Activated CD8-positive, alpha-beta T cell treated with anti-CD3 and anti-CD28 coated beads for 36 hours (primary cell): ENCODE results near the gene MRPL4. TPM values are rescaled to one million over a fixed set of nuclear protein-coding genes. Genes with fewer than 3 reads are reported as not detected.

Experiments
- ATAC-seq: fragments of 200-7000 bp; cut with Tn5 transposase; one replicate; pipeline ENCODE4 v1.10.0; 2021; ENCODE audit warnings: mild to moderate bottlenecking, moderate library complexity
- CTCF ChIA-PET: fragments of 350-600 bp; sonication (Branson Sonifier 250); formaldehyde crosslinking; loops from one replicate; lab custom pipeline; 2021; ENCODE audit warnings: antibody characterized with exemption; lab: Charles Lee
- POLR2A ChIA-PET: fragments of 350-600 bp; sonication (Branson Sonifier 250); formaldehyde crosslinking; loops from one replicate; lab custom pipeline; 2021; ENCODE audit warnings: antibody characterized with exemption; lab: Charles Lee
- DNase-seq: peaks from one replicate; pipeline ENCODE4 v3.0.0-alpha.2; 2020
- H3K27ac Mint-ChIP-seq: one replicate; pipeline ENCODE4 v1.8.0; 2021; ENCODE audit warnings: mild to moderate bottlenecking, mixed read lengths
- H3K27me3 Mint-ChIP-seq: one replicate; pipeline ENCODE4 v1.8.0; 2021; ENCODE audit warnings: mixed read lengths
- H3K36me3 Mint-ChIP-seq: one replicate; pipeline ENCODE4 v1.8.0; 2021; ENCODE audit warnings: low read depth, mixed read lengths
- H3K4me1 Mint-ChIP-seq: one replicate; pipeline ENCODE4 v1.8.0; 2021; ENCODE audit warnings: low read depth, mixed read lengths
- H3K4me3 Mint-ChIP-seq: one replicate; pipeline ENCODE4 v1.8.0; 2021; ENCODE audit warnings: mild to moderate bottlenecking, moderate library complexity, mixed read lengths
- H3K9me3 Mint-ChIP-seq: one replicate; pipeline ENCODE4 v1.8.0; 2021; ENCODE audit warnings: mixed read lengths
- CTCF ChIP-seq: fragments of 200-600 bp; IDR thresholded peaks from one replicate; pipeline ENCODE4 v1.8.0; 2022; ENCODE audit warnings: antibody characterized with exemption, mild to moderate bottlenecking
- intact Hi-C: fragments of 100-400 bp; cut with micrococcal nuclease; formaldehyde crosslinking; loops from one replicate; pipeline ENCODE4 v1.10.0; 2022
- total RNA-seq, 2 experiments: library from RNA; stranded (reverse); gene quantifications; one replicate each; pipeline ENCODE4 v1.2.3, GENCODE V29; 2021

MRPL4 gene
- total RNA-seq, 2 experiments from 2014 or later: 151 to 153 TPM

DNA sequence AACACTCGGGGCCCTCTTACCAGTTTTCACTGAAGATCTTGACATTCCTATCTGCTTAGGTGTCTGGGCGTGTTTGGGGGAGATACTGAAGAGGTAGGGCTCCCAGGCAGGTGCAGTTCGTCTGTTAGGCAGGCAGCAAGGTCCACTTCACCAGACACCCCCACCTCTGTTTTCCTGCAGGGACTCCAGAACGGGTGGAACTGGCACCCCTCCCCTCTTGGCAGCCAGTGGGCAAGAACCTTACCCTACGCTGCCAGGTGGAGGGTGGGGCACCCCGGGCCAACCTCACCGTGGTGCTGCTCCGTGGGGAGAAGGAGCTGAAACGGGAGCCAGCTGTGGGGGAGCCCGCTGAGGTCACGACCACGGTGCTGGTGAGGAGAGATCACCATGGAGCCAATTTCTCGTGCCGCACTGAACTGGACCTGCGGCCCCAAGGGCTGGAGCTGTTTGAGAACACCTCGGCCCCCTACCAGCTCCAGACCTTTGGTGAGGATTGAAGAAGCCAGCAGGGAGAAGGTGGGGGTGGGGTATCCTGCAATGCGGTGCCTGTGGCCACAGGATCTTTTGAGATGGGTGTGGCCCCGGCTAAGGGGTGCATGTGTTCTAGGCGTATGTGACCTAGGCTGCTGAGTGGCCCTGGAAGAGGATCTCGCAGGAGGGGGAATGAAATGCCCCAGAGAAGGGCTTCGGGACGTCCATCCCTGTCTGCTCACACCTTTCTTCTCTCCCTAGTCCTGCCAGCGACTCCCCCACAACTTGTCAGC, 31.5 kb downstream of the MRPL4 start:
- peaks cover 52% of the 10 kb centered on the region for H3K36me3 Mint-ChIP-seq
- no peak for TF ChIP-seq CTCF
- intact Hi-C loops: no loop called here
- peaks cover 44% of the 10 kb centered on the region for H3K4me1 Mint-ChIP-seq
- no peak overlapping the region for H3K4me3 Mint-ChIP-seq
- H3K27me3 Mint-ChIP-seq: peaks cover 9% of the 10 kb centered on the region
- ATAC-seq: no peak
- H3K27ac Mint-ChIP-seq: no peak overlapping the region
- ChIA-PET POLR2A (interaction anchor here (0.6 to 1.2 kb wide), 3 partner anchors 9 to 132 kb away, joined by 3 to 4 read pairs (median 3); no protein-coding TSS in a partner anchor), CTCF (no interaction called here)
- H3K9me3 Mint-ChIP-seq: no peaks in the 10 kb centered on the region
- no peak for DNase-seq

- no peak for ATAC-seq
- peaks cover 15% of the 10 kb centered on the region for H3K27me3 Mint-ChIP-seq
Observed at GRCh38 chr19:10284065-10284959, 32.3 kb downstream of the MRPL4 start.

DNA sequence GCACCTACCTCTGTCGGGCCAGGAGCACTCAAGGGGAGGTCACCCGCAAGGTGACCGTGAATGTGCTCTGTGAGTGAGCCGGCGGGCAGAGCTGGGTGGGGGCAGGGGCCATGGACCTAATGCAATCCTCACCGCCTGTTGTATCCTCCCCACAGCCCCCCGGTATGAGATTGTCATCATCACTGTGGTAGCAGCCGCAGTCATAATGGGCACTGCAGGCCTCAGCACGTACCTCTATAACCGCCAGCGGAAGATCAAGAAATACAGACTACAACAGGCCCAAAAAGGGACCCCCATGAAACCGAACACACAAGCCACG, 32.9 kb downstream of the MRPL4 start:
- intact Hi-C loops: no loop called here
- ATAC-seq (no peak), DNase-seq (no peak)
- Mint-ChIP-seq H3K36me3 (peaks cover 42% of the 10 kb centered on the region), H3K4me1 (peaks cover 44% of the 10 kb centered on the region), H3K27me3 (peaks cover 15% of the 10 kb centered on the region), H3K4me3 (no peak overlapping the region), H3K9me3 (no peaks in the 10 kb centered on the region), H3K27ac (no peak overlapping the region)
- POLR2A ChIA-PET: interaction anchor here (9.2 kb wide), 1 partner anchor 13 kb away, joined by 107 read pairs; the partner anchor contains the start of gene ICAM1
- TF ChIP-seq CTCF: no peak
- CTCF ChIA-PET: interaction anchor here (3.2 kb wide), 1 partner anchor 15 kb away, joined by 19 read pairs; the partner anchor contains the start of gene ICAM1

More at GRCh38 chr19:10284065-10284959, 32.3 kb downstream of the MRPL4 start:
- no peaks in the 10 kb centered on the region for H3K9me3 Mint-ChIP-seq
- ChIA-PET POLR2A (interaction anchor here (0.8 to 9.2 kb wide), 2 partner anchors 8 to 12 kb away, joined by 3 to 107 read pairs; partner anchors contain the start of gene ICAM1), CTCF (interaction anchor here (3.2 kb wide), 1 partner anchor 14 kb away, joined by 19 read pairs; the partner anchor contains the start of gene ICAM1)
- no peak overlapping the region for H3K4me3 Mint-ChIP-seq
- DNase-seq: no peak
- H3K27ac Mint-ChIP-seq: no peak overlapping the region
- no peak for TF ChIP-seq CTCF
- intact Hi-C loops: no loop called here
- peaks cover 47% of the 10 kb centered on the region for H3K36me3 Mint-ChIP-seq
- H3K4me1 Mint-ChIP-seq: peaks cover 47% of the 10 kb centered on the region

DNA sequence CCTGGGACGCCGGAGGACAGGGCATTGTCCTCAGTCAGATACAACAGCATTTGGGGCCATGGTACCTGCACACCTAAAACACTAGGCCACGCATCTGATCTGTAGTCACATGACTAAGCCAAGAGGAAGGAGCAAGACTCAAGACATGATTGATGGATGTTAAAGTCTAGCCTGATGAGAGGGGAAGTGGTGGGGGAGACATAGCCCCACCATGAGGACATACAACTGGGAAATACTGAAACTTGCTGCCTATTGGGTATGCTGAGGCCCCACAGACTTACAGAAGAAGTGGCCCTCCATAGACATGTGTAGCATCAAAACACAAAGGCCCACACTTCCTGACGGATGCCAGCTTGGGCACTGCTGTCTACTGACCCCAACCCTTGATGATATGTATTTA, 33.4 kb downstream of the MRPL4 start:
- Mint-ChIP-seq H3K9me3 (no peaks in the 10 kb centered on the region), H3K27ac (no peak overlapping the region), H3K27me3 (peaks cover 20% of the 10 kb centered on the region), H3K4me3 (no peak overlapping the region), H3K4me1 (peaks cover 47% of the 10 kb centered on the region), H3K36me3 (peaks cover 40% of the 10 kb centered on the region)
- no peak for DNase-seq
- no peak for ATAC-seq
- no peak for TF ChIP-seq CTCF
- ChIA-PET CTCF (interaction anchor here (1.1 to 3.2 kb wide), 3 partner anchors 15 to 103 kb away, joined by 3 to 19 read pairs (median 6); partner anchors contain the start of gene ICAM1), POLR2A (interaction anchor here (0.8 to 9.2 kb wide), 2 partner anchors 8 to 13 kb away, joined by 3 to 107 read pairs; partner anchors contain the start of gene ICAM1)
- intact Hi-C loops: no loop called here
